ENCODE results near the gene TDRD9.

DNA sequence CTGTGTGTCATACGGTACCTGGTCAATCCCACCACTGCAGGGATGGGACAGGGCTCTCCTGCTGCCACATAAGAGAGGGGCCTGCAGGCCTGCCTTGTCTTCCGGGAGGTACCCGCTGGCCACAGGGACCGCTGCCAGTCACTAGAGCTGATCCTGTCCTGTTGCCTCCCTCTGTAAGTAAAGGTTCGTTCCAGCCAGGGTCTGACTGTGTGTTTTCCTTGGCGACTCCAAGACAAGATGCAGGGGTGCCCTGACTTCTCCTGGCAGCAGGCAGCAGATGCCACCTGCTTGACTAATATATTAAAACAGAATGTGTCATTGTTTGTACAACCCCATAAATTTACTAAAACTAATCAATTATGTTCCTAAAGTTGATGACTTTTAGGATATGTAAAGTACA lies 115.8 kb downstream of the TDRD9 start:
- no peak for TF ChIP-seq EZH2 (IDR thresholded peaks at IDR 0.05; ENCODE audit: borderline replicate concordance, low read depth, low read length, poor library complexity, severe bottlenecking)
- TF ChIP-seq, protein P1, sequence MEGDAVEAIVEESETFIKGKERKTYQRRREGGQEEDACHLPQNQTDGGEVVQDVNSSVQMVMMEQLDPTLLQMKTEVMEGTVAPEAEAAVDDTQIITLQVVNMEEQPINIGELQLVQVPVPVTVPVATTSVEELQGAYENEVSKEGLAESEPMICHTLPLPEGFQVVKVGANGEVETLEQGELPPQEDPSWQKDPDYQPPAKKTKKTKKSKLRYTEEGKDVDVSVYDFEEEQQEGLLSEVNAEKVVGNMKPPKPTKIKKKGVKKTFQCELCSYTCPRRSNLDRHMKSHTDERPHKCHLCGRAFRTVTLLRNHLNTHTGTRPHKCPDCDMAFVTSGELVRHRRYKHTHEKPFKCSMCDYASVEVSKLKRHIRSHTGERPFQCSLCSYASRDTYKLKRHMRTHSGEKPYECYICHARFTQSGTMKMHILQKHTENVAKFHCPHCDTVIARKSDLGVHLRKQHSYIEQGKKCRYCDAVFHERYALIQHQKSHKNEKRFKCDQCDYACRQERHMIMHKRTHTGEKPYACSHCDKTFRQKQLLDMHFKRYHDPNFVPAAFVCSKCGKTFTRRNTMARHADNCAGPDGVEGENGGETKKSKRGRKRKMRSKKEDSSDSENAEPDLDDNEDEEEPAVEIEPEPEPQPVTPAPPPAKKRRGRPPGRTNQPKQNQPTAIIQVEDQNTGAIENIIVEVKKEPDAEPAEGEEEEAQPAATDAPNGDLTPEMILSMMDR (conservative IDR thresholded peaks at IDR 0.05; ENCODE audit: low read depth, low read length), result no peak
